HepG2 (cell line): ENCODE data around the gene ARHGAP45. TPM values are rescaled to one million over a fixed set of nuclear protein-coding genes. Genes with fewer than 3 reads are reported as not detected.

Experiments used
- ARNT2 ChIP-seq: sonication (generic); formaldehyde crosslinking; IDR thresholded peaks from 2 replicates; pipeline ENCODE4 v1.8.0; 2022; ENCODE audit warnings: mild to moderate bottlenecking, low read depth, missing genetic modification reagents, moderate library complexity
- ARNTL ChIP-seq: sonication (generic); formaldehyde crosslinking; IDR thresholded peaks from 2 replicates; pipeline ENCODE4 v1.4.0; 2020; ENCODE audit warnings: mild to moderate bottlenecking, missing genetic modification reagents
- BHLHE40 ChIP-seq: IDR thresholded peaks from 2 replicates; pipeline ENCODE4 v1.6.1; 2011; ENCODE audit warnings: low read length, improper control_type of control experiment
- ERF ChIP-seq: IDR thresholded peaks from 2 replicates; pipeline ENCODE4 v1.6.1; 2018; ENCODE audit warnings: missing biosample characterization, missing genetic modification reagents
- ETV5 ChIP-seq: IDR thresholded peaks from 2 replicates; pipeline ENCODE4 v1.6.1; 2018; ENCODE audit warnings: missing biosample characterization, missing genetic modification reagents, inconsistent platforms, borderline replicate concordance
- HHEX ChIP-seq: IDR thresholded peaks from 2 replicates; pipeline ENCODE4 v1.6.1; 2016; ENCODE audit warnings: control low read depth
- MAX ChIP-seq: IDR thresholded peaks from 2 replicates; pipeline ENCODE4 v1.6.1; 2012; ENCODE audit warnings: inconsistent platforms
- MED1 ChIP-seq: sonication (generic); formaldehyde crosslinking; IDR thresholded peaks from 2 replicates; pipeline ENCODE4 v1.4.0; 2020; ENCODE audit warnings: missing genetic modification reagents
- MEIS1 ChIP-seq: sonication (generic); formaldehyde crosslinking; IDR thresholded peaks from 2 replicates; pipeline ENCODE4 v1.9.0; 2021; ENCODE audit warnings: mild to moderate bottlenecking, missing genetic modification reagents, moderate library complexity, borderline replicate concordance
- MTA1 ChIP-seq: sonication (generic); formaldehyde crosslinking; IDR thresholded peaks from 2 replicates; pipeline ENCODE4 v1.4.0; 2020; ENCODE audit warnings: missing genetic modification reagents, mild to moderate bottlenecking, borderline replicate concordance
- MZF1 ChIP-seq: sonication (generic); formaldehyde crosslinking; IDR thresholded peaks from 2 replicates; pipeline ENCODE4 v1.8.1; 2023; ENCODE audit warnings: mild to moderate bottlenecking, missing genetic modification reagents, borderline replicate concordance
- NFE2 ChIP-seq: sonication (generic); formaldehyde crosslinking; IDR thresholded peaks from 2 replicates; pipeline ENCODE4 v1.4.0; 2020; ENCODE audit warnings: missing genetic modification reagents
- POLR2A ChIP-seq, 2 experiments: IDR thresholded peaks; 2 replicates each; pipeline ENCODE4 v1.6.1; 2011; ENCODE audit warnings: low read depth in 2 of 2, low read length in 2 of 2, mild to moderate bottlenecking in 1 of 2, moderate library complexity in 1 of 2; ENCODE audit not compliant: insufficient read depth in 1 of 2
- RARA ChIP-seq: IDR thresholded peaks from 2 replicates; pipeline ENCODE4 v1.6.1; 2016; ENCODE audit warnings: missing genetic modification reagents, missing compliant biosample characterization
- RCOR2 ChIP-seq: IDR thresholded peaks from 2 replicates; pipeline ENCODE4 v1.6.1; 2016; ENCODE audit warnings: missing biosample characterization, missing genetic modification reagents
- SAP130 ChIP-seq: IDR thresholded peaks from 2 replicates; pipeline ENCODE4 v1.6.1; 2016; ENCODE audit warnings: low read depth
- SKIL ChIP-seq: sonication (generic); formaldehyde crosslinking; IDR thresholded peaks from 2 replicates; pipeline ENCODE4 v1.8.0; 2022; ENCODE audit warnings: missing genetic modification reagents, mild to moderate bottlenecking, moderate library complexity, borderline replicate concordance
- SRY ChIP-seq: sonication (generic); formaldehyde crosslinking; IDR thresholded peaks from 2 replicates; pipeline ENCODE4 v1.8.0; 2022; ENCODE audit warnings: mild to moderate bottlenecking, missing genetic modification reagents
- THAP9 ChIP-seq: sonication (generic); formaldehyde crosslinking; IDR thresholded peaks from 2 replicates; pipeline ENCODE4; 2020; ENCODE audit warnings: missing genetic modification reagents, mild to moderate bottlenecking, borderline replicate concordance
- ZC3H13 ChIP-seq: sonication (generic); formaldehyde crosslinking; IDR thresholded peaks from 2 replicates; pipeline ENCODE4 v1.8.1; 2023; ENCODE audit warnings: mild to moderate bottlenecking, missing genetic modification reagents, moderate library complexity
- ZMYM2 ChIP-seq: sonication (generic); formaldehyde crosslinking; IDR thresholded peaks from 2 replicates; pipeline ENCODE4 v1.8.0; 2022; ENCODE audit warnings: mild to moderate bottlenecking, missing genetic modification reagents
- ZNF230 ChIP-seq: sonication (generic); formaldehyde crosslinking; IDR thresholded peaks from 2 replicates; pipeline ENCODE4 v1.4.0; 2020; ENCODE audit warnings: mild to moderate bottlenecking, missing genetic modification reagents
- ZNF441 ChIP-seq: sonication (generic); formaldehyde crosslinking; IDR thresholded peaks from 2 replicates; pipeline ENCODE4 v1.7.0; 2021; ENCODE audit warnings: missing genetic modification reagents, borderline replicate concordance
- ZNF501 ChIP-seq: sonication (generic); formaldehyde crosslinking; IDR thresholded peaks from 2 replicates; pipeline ENCODE4 v1.5.1; 2020; ENCODE audit warnings: mild to moderate bottlenecking, moderate library complexity, missing genetic modification reagents
- ZNF543 ChIP-seq: sonication (generic); formaldehyde crosslinking; IDR thresholded peaks from 2 replicates; pipeline ENCODE4 v1.4.0; 2020; ENCODE audit warnings: mild to moderate bottlenecking, missing genetic modification reagents
- ZNF670 ChIP-seq: sonication (generic); formaldehyde crosslinking; IDR thresholded peaks from 2 replicates; pipeline ENCODE4 v1.8.0; 2022; ENCODE audit warnings: mild to moderate bottlenecking, missing genetic modification reagents, borderline replicate concordance
- ZNF777 ChIP-seq: sonication (generic); formaldehyde crosslinking; IDR thresholded peaks from 2 replicates; pipeline ENCODE4 v1.4.0; 2020; ENCODE audit warnings: missing genetic modification reagents
- polyA plus RNA-seq, 8 experiments: library from polyadenylated mRNA; depleted of rRNA in 3 of 8; stranded (reverse) in 7 of 8; unstranded in 1 of 8; fragments of >200 nt; fragmentation: Illumina TruSeq in 4 of 8; extraction: Trizol in 4 of 8; gene quantifications; 2 replicates each; pipeline versions ENCODE4 v1.2.1 to v1.2.3, GENCODE V29; 2011 to 2016; ENCODE audit warnings: low read depth in 4 of 8, missing spikeins in 1 of 8, mixed read lengths in 1 of 8; ENCODE audit not compliant: insufficient read depth in 1 of 8
- total RNA-seq, 5 experiments: library from RNA; depleted of rRNA; stranded (reverse); fragments of >200 nt; fragmentation: Illumina TruSeq; extraction: Trizol; gene quantifications; 2 replicates each; pipeline ENCODE4 v1.2.3, GENCODE V29; 2016; ENCODE audit warnings: low read depth in 1 of 5

The ARHGAP45 gene
- total and polyA plus RNA-seq, 2 of the 13 experiments (the other 11 are each of a cell fraction or from before 2014, with no cell fraction given) = 0.84 to 32.0 TPM

- TF ChIP-seq THAP9 (CRISPR knock-in tag) = peak; percentile 21; the same call in 1 of the 2 replicates
- TF ChIP-seq SRY = peak; percentile 72; the same call in 1 of the 2 replicates
- TF ChIP-seq ZNF670 (CRISPR knock-in tag) = no peak
- 0 out of 2 replicates have a peak, but pooled peaks have one; percentile 69 for TF ChIP-seq ZNF543
- no peak for TF ChIP-seq HHEX (CRISPR knock-in tag)
- peak; percentile 61; the same call in 1 of the 2 replicates for TF ChIP-seq ARNTL
- peak; percentile 45; the same call in 1 of the 2 replicates for TF ChIP-seq ARNT2 (CRISPR knock-in tag)
- 0 out of 2 replicates have a peak, but pooled peaks have one; percentile 4 for TF ChIP-seq MTA1 (CRISPR knock-in tag)
- TF ChIP-seq ZMYM2 (CRISPR knock-in tag) = peak; percentile 78
- peak; percentile 21; the same call in 1 of the 2 replicates for TF ChIP-seq RCOR2 (CRISPR knock-in tag)
- peak in 1 of 2 experiments; percentile 71; a peak in 1 of 4 replicates for TF ChIP-seq POLR2A (IDR thresholded peaks at IDR 0.05; ENCODE audit: insufficient read depth in 1 of 2, low read depth in 2 of 2, low read length in 2 of 2)
- peak; percentile 70 for TF ChIP-seq SAP130 (CRISPR knock-in tag)
- TF ChIP-seq SKIL (CRISPR knock-in tag) = peak; percentile 30; the same call in 1 of the 2 replicates
- TF ChIP-seq ETV5 (CRISPR knock-in tag) = 0 out of 2 replicates have a peak, but pooled peaks have one; percentile 13
- TF ChIP-seq BHLHE40 = peak; percentile 35; the same call in 1 of the 2 replicates
- no peak for TF ChIP-seq RARA (CRISPR knock-in tag)
- TF ChIP-seq ZC3H13 (CRISPR knock-in tag) = no peak
- peak; percentile 66 for TF ChIP-seq MAX
- TF ChIP-seq MZF1 (CRISPR knock-in tag) = no peak
- no peak for TF ChIP-seq NFE2 (CRISPR knock-in tag)
- TF ChIP-seq ZNF501 (CRISPR knock-in tag) = peak; percentile 27; the same call in 1 of the 2 replicates
- peak; percentile 24; the same call in 1 of the 2 replicates for TF ChIP-seq ZNF777 (CRISPR knock-in tag)
- TF ChIP-seq ZNF230 (CRISPR knock-in tag) = 0 out of 2 replicates have a peak, but pooled peaks have one; percentile 35
- TF ChIP-seq MED1 (CRISPR knock-in tag) = 0 out of 2 replicates have a peak, but pooled peaks have one; percentile 17
- peak; percentile 83; the same call in 1 of the 2 replicates for TF ChIP-seq MEIS1
- 0 out of 2 replicates have a peak, but pooled peaks have one; percentile 20 for TF ChIP-seq ERF (CRISPR knock-in tag)
- TF ChIP-seq ZNF441 (CRISPR knock-in tag) = peak; percentile 58; the same call in 1 of the 2 replicates
These were observed at the start of gene ARHGAP45 (continued) for GRCh38 chr19:1066748-1067340.
